K562 (cell line): ENCODE results near the gene PPP1R3E. TPM values are rescaled to one million over a fixed set of nuclear protein-coding genes. Genes with fewer than 3 reads are reported as not detected.

Experiments
- ATAC-seq: fragments of 200-7000 bp; cut with Tn5 transposase; 3 replicates; pipeline ENCODE4 v1.9.1; 2020; ENCODE audit warnings: moderate library complexity
- BruUV-seq: library from RNA; stranded (reverse); fragments of 400-500 nt; replicated peaks from 2 replicates; lab custom pipeline; 2021; lab: Mats Ljungman, UMichigan
- CTCF ChIA-PET: fragments of 300-600 bp; formaldehyde crosslinking; extraction: SDS; loops from one replicate; lab custom pipeline; 2021; ENCODE audit warnings: low intra/inter-chr PET ratio; lab: Yijun Ruan, JAX
- POLR2A ChIA-PET: fragments of 300-600, 350-650 bp; sonication (Branson Sonifier 250); formaldehyde crosslinking; extraction: SDS; loops from one replicate; lab custom pipeline; 2021; ENCODE audit warnings: antibody characterized with exemption, inconsistent platforms; lab: Yijun Ruan, JAX
- DNase-seq, 4 experiments: peaks; one replicate each; pipeline versions ENCODE4 v3.0.0 to v3.0.0-alpha.2; 2011 to 2018; ENCODE audit warnings: low spot score in 3 of 4, mixed read lengths in 3 of 4; ENCODE audit errors: extremely low read depth in 1 of 4
- FAIRE-seq: peaks from 2 replicates; lab custom pipeline; 2011; peaks lifted over from hg19 to GRCh38; lab: Jason Lieb, UNC
- H2AFZ ChIP-seq: 2 replicates; pipeline ENCODE4 v1.6.0; 2011; ENCODE audit warnings: low read depth, low read length, control low read depth, inconsistent platforms
- H3K27ac ChIP-seq: fragments of 200-600 bp; 3 replicates; pipeline ENCODE4 v1.8.0; 2011; ENCODE audit warnings: low read depth, mild to moderate bottlenecking, control low read depth, inconsistent platforms, low read length, moderate library complexity, mixed read lengths; ENCODE audit errors: extremely low read depth
- H3K27me3 ChIP-seq, 2 experiments: fragments of 300-600 bp in 1 of 2; 2 replicates in 1 of 2; 3 replicates in 1 of 2; pipeline versions ENCODE4 v1.6.0 to v1.8.0; 2011; ENCODE audit warnings: inconsistent platforms in 2 of 2, low read length in 2 of 2, mild to moderate bottlenecking in 1 of 2, mixed read lengths in 1 of 2, moderate library complexity in 1 of 2; ENCODE audit not compliant: control insufficient read depth in 2 of 2, insufficient read depth in 2 of 2
- H3K36me3 ChIP-seq: fragments of 300-600 bp; 3 replicates; pipeline ENCODE4 v1.8.0; 2011; ENCODE audit warnings: mild to moderate bottlenecking, low read length, inconsistent platforms; ENCODE audit not compliant: control insufficient read depth, insufficient read depth
- H3K4me1 ChIP-seq, 2 experiments: fragments of 200-600 bp in 1 of 2; replicated peaks in 1 of 2; 2 replicates in 1 of 2; 3 replicates in 1 of 2; pipeline versions ENCODE4 v1.5.1 to v1.8.0; 2011; ENCODE audit warnings: inconsistent platforms in 2 of 2, low read length in 2 of 2, mild to moderate bottlenecking in 1 of 2, mixed read lengths in 1 of 2, moderate library complexity in 1 of 2; ENCODE audit not compliant: control insufficient read depth in 2 of 2, insufficient read depth in 2 of 2
- H3K4me2 ChIP-seq: 2 replicates; pipeline ENCODE4 v1.6.1; 2011; ENCODE audit warnings: low read length, control low read depth, inconsistent platforms, mixed read lengths; ENCODE audit not compliant: insufficient read depth
- H3K4me3 ChIP-seq: fragments of 200-600 bp; sonication (generic), shearing (Covaris generic); 2 replicates; pipeline ENCODE4 v1.5.1; 2016; ENCODE audit warnings: control low read depth, inconsistent platforms
- H3K79me2 ChIP-seq: fragments of 200-600 bp; 3 replicates; pipeline ENCODE4 v1.8.0; 2011; ENCODE audit warnings: low read length, inconsistent platforms; ENCODE audit not compliant: control insufficient read depth, insufficient read depth
- H3K9ac ChIP-seq, 2 experiments: 2 replicates each; pipeline versions ENCODE4 v1.6.0 to v1.6.1; 2011; ENCODE audit warnings: low read depth in 2 of 2, low read length in 2 of 2, control low read depth in 1 of 2, inconsistent platforms in 1 of 2, mild to moderate bottlenecking in 1 of 2, mixed read lengths in 1 of 2; ENCODE audit not compliant: insufficient read depth in 1 of 2
- H3K9me1 ChIP-seq: one replicate; pipeline ENCODE4 v1.6.0; 2011; ENCODE audit warnings: inconsistent platforms, mild to moderate bottlenecking, low read length, moderate library complexity; ENCODE audit not compliant: control insufficient read depth, insufficient read depth
- H3K9me3 ChIP-seq: replicated peaks from 2 replicates; pipeline ENCODE4 v1.5.1; 2011; ENCODE audit warnings: low read depth, low read length, inconsistent platforms; ENCODE audit not compliant: control insufficient read depth, insufficient read depth
- H4K20me1 ChIP-seq: replicated peaks from 2 replicates; pipeline ENCODE4 v1.6.1; 2011; ENCODE audit warnings: low read length, inconsistent platforms, mixed read lengths; ENCODE audit not compliant: control insufficient read depth, insufficient read depth
- ARID2 ChIP-seq: fragments of 450-650 bp; IDR thresholded peaks from 2 replicates; pipeline ENCODE4 v1.6.1; 2017; ENCODE audit warnings: antibody characterized with exemption, mild to moderate bottlenecking
- CTCF ChIP-seq, 3 experiments: IDR thresholded peaks in 2 of 3; conservative IDR thresholded peaks in 1 of 3; 2 replicates each; pipeline ENCODE4 v1.5.1; 2011 to 2012; ENCODE audit warnings: low read length in 3 of 3, mild to moderate bottlenecking in 3 of 3, control low read depth in 2 of 3, improper control_type of control experiment in 1 of 3, inconsistent platforms in 1 of 3, low read depth in 1 of 3, mixed read lengths in 1 of 3, moderate library complexity in 1 of 3; ENCODE audit not compliant: insufficient read depth in 2 of 3
- EZH2 ChIP-seq: IDR thresholded peaks from 2 replicates; pipeline ENCODE4 v1.6.1; 2012; ENCODE audit warnings: low read depth, mild to moderate bottlenecking, inconsistent platforms, low read length, borderline replicate concordance
- WGBS: fragments of 100-300 bp; shearing (Covaris generic); methylation state at CpG from one replicate; pipeline ENCODE4 v1.1.6; 2016; ENCODE audit warnings: low coverage, mixed read lengths; ENCODE audit not compliant: insufficient coverage; ENCODE audit errors: missing lambda C conversion rate; 5-methylcytosine and 5-hydroxymethylcytosine counted together
- in situ Hi-C: fragments of 300-500 bp; cut with MboI; formaldehyde crosslinking; loops from 4 replicates; pipeline ENCODE4 v1.15.0; 2018; ENCODE audit warnings: inconsistent platforms, mixed read lengths
- intact Hi-C: fragments of 100-400 bp; cut with micrococcal nuclease; formaldehyde crosslinking; loops from 2 replicates; pipeline ENCODE4 v1.14.2; 2022
- polyA plus RNA-seq, 8 experiments: library from polyadenylated mRNA; depleted of rRNA in 4 of 8; stranded (reverse) in 5 of 8; unstranded in 3 of 8; fragments of >200 nt; fragmentation: Nextera tagmentation in 2 of 8; fragmentation: Illumina TruSeq in 1 of 8; extraction: Ambion mirVana in 2 of 8; extraction: Trizol in 1 of 8; gene quantifications; 2 replicates each; pipeline versions ENCODE4 v1.2.1 to v1.2.3, GENCODE V29; 2011 to 2014; ENCODE audit warnings: inconsistent platforms in 1 of 8, missing spikeins in 1 of 8
- total RNA-seq, 7 experiments: library from RNA; depleted of rRNA in 6 of 7; stranded (reverse); fragments of >200 nt in 6 of 7; fragmentation: Illumina TruSeq in 2 of 7; extraction: Trizol in 2 of 7; gene quantifications; 2 replicates each; pipeline versions ENCODE4 v1.2.1 to v1.2.3, GENCODE V29; 2011 to 2021; ENCODE audit warnings: low replicate concordance in 1 of 7
- TF ChIP-seq, protein P1 (sequence below): IDR thresholded peaks from 2 replicates; pipeline ENCODE4 v1.6.1; 2011; ENCODE audit warnings: borderline replicate concordance, low read depth, mild to moderate bottlenecking, moderate library complexity, low read length; ENCODE audit not compliant: insufficient read depth, poor library complexity, severe bottlenecking

Gene PPP1R3E
- total and polyA plus RNA-seq, 9 of the 15 experiments (the other 6 are each of a cell fraction or from before 2014, with no cell fraction given): 3.2 to 18.4 (median 7.6) TPM

DNA sequence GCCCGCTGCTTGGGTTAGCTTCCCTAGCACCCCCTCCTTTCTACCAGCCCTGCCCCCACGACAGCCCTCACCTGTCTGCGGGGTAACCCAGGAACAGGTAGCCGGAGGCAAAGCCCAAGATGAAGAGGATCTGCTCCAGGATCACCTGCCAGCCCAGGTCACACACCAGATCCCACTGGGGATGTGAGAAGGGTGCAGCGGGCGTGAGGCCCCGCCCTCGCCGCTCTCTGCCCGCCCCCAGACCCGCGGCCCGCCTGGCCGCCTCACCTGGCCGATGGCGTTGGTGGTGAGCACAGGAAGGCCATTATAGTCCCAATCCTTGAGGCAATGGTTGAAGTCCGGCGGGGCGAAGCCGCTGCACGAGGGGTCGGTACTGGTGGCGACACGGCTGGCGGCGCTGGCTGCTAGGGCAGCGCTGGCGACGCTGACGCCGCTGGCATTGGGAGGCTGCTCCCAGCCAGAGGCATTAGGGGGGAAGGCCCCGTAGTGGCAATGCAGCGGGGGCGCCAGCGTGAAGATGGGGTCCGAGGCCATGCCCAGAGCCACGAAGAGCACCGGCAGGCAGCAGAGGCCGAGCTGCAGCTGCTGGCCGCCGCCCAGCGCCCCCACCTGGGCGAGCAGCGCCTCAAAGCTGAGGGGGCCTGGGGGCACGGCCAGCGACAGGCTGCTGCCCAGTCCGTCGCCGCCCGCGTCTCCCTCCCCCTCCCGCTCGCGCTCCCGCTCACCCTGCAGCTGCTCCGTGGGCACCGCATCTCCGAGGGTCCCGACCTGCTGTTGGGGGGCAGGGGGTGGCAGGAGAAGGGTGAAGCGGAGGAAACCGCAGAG, 49.2 kb upstream of the PPP1R3E start:
- no peaks in the 10 kb centered on the region for H3K36me3 ChIP-seq
- no peaks in the 10 kb centered on the region for H3K79me2 ChIP-seq
- CTCF ChIA-PET: interaction anchor here (0.7 kb wide), 1 partner anchor 98 kb away, joined by 4 read pairs; no protein-coding TSS in a partner anchor
- H3K4me3 ChIP-seq: no peak overlapping the region
- no peak overlapping the region for H3K27ac ChIP-seq
- peak; percentile 61 for ATAC-seq
- H3K27me3 ChIP-seq: peaks cover 15 to 38% of the 10 kb centered on the region in 2 experiments
- FAIRE-seq: no peak
- H4K20me1 ChIP-seq: no peaks in the 10 kb centered on the region; the same call in 1 of the 2 replicates
- no peak overlapping the region for H3K9ac ChIP-seq
- H3K4me2 ChIP-seq: no peak overlapping the region
- intact Hi-C loops: no loop called here
- H3K9me3 ChIP-seq: no peaks in the 10 kb centered on the region
- TF ChIP-seq, protein P1, sequence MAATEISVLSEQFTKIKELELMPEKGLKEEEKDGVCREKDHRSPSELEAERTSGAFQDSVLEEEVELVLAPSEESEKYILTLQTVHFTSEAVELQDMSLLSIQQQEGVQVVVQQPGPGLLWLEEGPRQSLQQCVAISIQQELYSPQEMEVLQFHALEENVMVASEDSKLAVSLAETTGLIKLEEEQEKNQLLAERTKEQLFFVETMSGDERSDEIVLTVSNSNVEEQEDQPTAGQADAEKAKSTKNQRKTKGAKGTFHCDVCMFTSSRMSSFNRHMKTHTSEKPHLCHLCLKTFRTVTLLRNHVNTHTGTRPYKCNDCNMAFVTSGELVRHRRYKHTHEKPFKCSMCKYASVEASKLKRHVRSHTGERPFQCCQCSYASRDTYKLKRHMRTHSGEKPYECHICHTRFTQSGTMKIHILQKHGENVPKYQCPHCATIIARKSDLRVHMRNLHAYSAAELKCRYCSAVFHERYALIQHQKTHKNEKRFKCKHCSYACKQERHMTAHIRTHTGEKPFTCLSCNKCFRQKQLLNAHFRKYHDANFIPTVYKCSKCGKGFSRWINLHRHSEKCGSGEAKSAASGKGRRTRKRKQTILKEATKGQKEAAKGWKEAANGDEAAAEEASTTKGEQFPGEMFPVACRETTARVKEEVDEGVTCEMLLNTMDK: peak; percentile 15
- 0 out of 6 replicates have a peak, but pooled peaks of 1 of the 3 experiments have one; percentile 5 for TF ChIP-seq CTCF (IDR thresholded peaks at IDR 0.05 in 2 of 3, conservative IDR thresholded peaks at IDR 0.05 in 1 of 3; ENCODE audit: insufficient read depth in 2 of 3, low read depth in 1 of 3, low read length in 3 of 3)
- TF ChIP-seq EZH2: no peak
- TF ChIP-seq ARID2: no peak
- 16% methylated on average over 23 of the region's 61 CpGs for WGBS
- no peak overlapping the region for H2AFZ ChIP-seq
- H3K4me1 ChIP-seq: peaks cover 0 to 18% of the 10 kb centered on the region in 2 experiments; a peak in 2 of 5 replicates
- BruUV-seq: no TSS peak
- POLR2A ChIA-PET: no interaction called here
- H3K9me1 ChIP-seq: no peaks in the 10 kb centered on the region
- peak in 2 of 4 experiments; percentile 27 to 28 for DNase-seq
- in situ Hi-C loops: no loop called here
